Caco-2 (cell line): Measurements from ENCODE around the gene EXOSC2. TPM values are rescaled to one million over a fixed set of nuclear protein-coding genes. Genes with fewer than 3 reads are reported as not detected.

Experiments used
- Bru-seq: library from RNA; stranded (reverse); fragments of 400-500 nt; gene quantifications from one replicate; lab custom pipeline; 2021; lab: Mats Ljungman, UMichigan
- BruChase-seq, 2 experiments: library from RNA; stranded (reverse); fragments of 400-500 nt; gene quantifications; one replicate each; lab custom pipeline; 2021; lab: Mats Ljungman, UMichigan
- BruUV-seq: library from RNA; stranded (reverse); fragments of 400-500 nt; replicated peaks from 2 replicates; lab custom pipeline; 2021; lab: Mats Ljungman, UMichigan
- CTCF ChIA-PET: fragments of 300-600 bp; sonication (Branson Sonifier 250); formaldehyde crosslinking; loops from one replicate; lab custom pipeline; 2022; ENCODE audit warnings: antibody characterized with exemption; lab: Charles Lee
- POLR2A ChIA-PET: fragments of 300-600 bp; sonication (Branson Sonifier 250); formaldehyde crosslinking; loops from one replicate; lab custom pipeline; 2022; ENCODE audit warnings: antibody characterized with exemption; lab: Charles Lee
- DNase-seq, 2 experiments: peaks; one replicate each; pipeline versions ENCODE4 v3.0.0 to v3.0.0-alpha.2; 2020 to 2022
- H3K27me3 ChIP-seq: replicated peaks from 2 replicates; pipeline ENCODE4 v1.6.0; 2011; ENCODE audit warnings: low read length; ENCODE audit not compliant: control insufficient read depth, insufficient read depth
- H3K36me3 ChIP-seq: 2 replicates; pipeline ENCODE4 v1.5.1; 2011; ENCODE audit warnings: low read length; ENCODE audit not compliant: control insufficient read depth, insufficient read depth
- H3K4me1 ChIP-seq: fragments of 250-450 bp; sonication (Bioruptor Pico); 2 replicates; pipeline ENCODE4 v1.5.1; 2020; ENCODE audit warnings: mild to moderate bottlenecking
- H3K4me3 ChIP-seq: 2 replicates; pipeline ENCODE4 v1.5.1; 2011; ENCODE audit warnings: low read depth, mild to moderate bottlenecking, control low read depth, low read length
- H3K9me3 ChIP-seq: fragments of 250-450 bp; sonication (Bioruptor Pico); 2 replicates; pipeline ENCODE4 v1.5.1; 2020; ENCODE audit warnings: mild to moderate bottlenecking, moderate library complexity
- H3K27ac Mint-ChIP-seq: one replicate; pipeline ENCODE4 v1.8.0; 2022; ENCODE audit warnings: mixed read lengths; ENCODE audit not compliant: unreplicated experiment
- H3K27me3 Mint-ChIP-seq: one replicate; pipeline ENCODE4 v1.8.0; 2022; ENCODE audit warnings: mixed read lengths; ENCODE audit not compliant: insufficient read depth, unreplicated experiment
- H3K36me3 Mint-ChIP-seq: one replicate; pipeline ENCODE4 v1.8.0; 2022; ENCODE audit warnings: mild to moderate bottlenecking, mixed read lengths; ENCODE audit not compliant: insufficient read depth, unreplicated experiment
- H3K4me1 Mint-ChIP-seq: one replicate; pipeline ENCODE4 v1.8.0; 2022; ENCODE audit warnings: low read depth, mixed read lengths; ENCODE audit not compliant: unreplicated experiment
- H3K4me3 Mint-ChIP-seq: one replicate; pipeline ENCODE4 v1.8.0; 2022; ENCODE audit warnings: mild to moderate bottlenecking, moderate library complexity, mixed read lengths; ENCODE audit not compliant: unreplicated experiment
- H3K9me3 Mint-ChIP-seq: one replicate; pipeline ENCODE4 v1.8.0; 2022; ENCODE audit warnings: mixed read lengths; ENCODE audit not compliant: unreplicated experiment
- intact Hi-C: fragments of 100-400 bp; cut with micrococcal nuclease; formaldehyde crosslinking; loops from one replicate; pipeline ENCODE4 v1.10.0; 2022; ENCODE audit not compliant: unreplicated experiment
- long read RNA-seq: library from polyadenylated mRNA; stranded (forward); transcript quantifications from one replicate; pipeline ENCODE4 v2.0.0, GENCODE V29; 2022
- total RNA-seq: library from RNA; stranded (reverse); gene quantifications from 2 replicates; pipeline ENCODE4 v1.2.3, GENCODE V29; 2022
- TF ChIP-seq, protein P1 (sequence below), 2 experiments: fragments of 200-600 bp in 1 of 2; IDR thresholded peaks; 1 replicate in 1 of 2; 2 replicates in 1 of 2; pipeline versions ENCODE4 v1.5.1 to v1.8.0; 2011 to 2022; ENCODE audit warnings: antibody characterized with exemption in 1 of 2, control low read depth in 1 of 2, inconsistent platforms in 1 of 2, low read depth in 1 of 2, low read length in 1 of 2, mild to moderate bottlenecking in 1 of 2, moderate library complexity in 1 of 2; ENCODE audit not compliant: insufficient read depth in 1 of 2, severe bottlenecking in 1 of 2, unreplicated experiment in 1 of 2

EXOSC2 gene, protein sequence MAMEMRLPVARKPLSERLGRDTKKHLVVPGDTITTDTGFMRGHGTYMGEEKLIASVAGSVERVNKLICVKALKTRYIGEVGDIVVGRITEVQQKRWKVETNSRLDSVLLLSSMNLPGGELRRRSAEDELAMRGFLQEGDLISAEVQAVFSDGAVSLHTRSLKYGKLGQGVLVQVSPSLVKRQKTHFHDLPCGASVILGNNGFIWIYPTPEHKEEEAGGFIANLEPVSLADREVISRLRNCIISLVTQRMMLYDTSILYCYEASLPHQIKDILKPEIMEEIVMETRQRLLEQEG
- total RNA-seq (59.1 and 68.4 TPM in 2 replicates), Bru-seq, nascent RNA (percentile 91 among the genes with signal in this experiment), BruChase-seq, experiment 1, labeled RNA remaining after a 2-hour chase (percentile 94 among the genes with signal in this experiment), BruChase-seq, experiment 2, labeled RNA remaining after a 6-hour chase (percentile 90 among the genes with signal in this experiment)
- long read RNA-seq, transcript EXOSC2-204 (9 exons, 2,040 nt) = major isoform, 41 of 47 reads
- long read RNA-seq, partial matches to known transcripts = 0 of 47 reads
- long read RNA-seq, other reads (novel, unspliced or antisense) = 4 of 47 reads

DNA sequence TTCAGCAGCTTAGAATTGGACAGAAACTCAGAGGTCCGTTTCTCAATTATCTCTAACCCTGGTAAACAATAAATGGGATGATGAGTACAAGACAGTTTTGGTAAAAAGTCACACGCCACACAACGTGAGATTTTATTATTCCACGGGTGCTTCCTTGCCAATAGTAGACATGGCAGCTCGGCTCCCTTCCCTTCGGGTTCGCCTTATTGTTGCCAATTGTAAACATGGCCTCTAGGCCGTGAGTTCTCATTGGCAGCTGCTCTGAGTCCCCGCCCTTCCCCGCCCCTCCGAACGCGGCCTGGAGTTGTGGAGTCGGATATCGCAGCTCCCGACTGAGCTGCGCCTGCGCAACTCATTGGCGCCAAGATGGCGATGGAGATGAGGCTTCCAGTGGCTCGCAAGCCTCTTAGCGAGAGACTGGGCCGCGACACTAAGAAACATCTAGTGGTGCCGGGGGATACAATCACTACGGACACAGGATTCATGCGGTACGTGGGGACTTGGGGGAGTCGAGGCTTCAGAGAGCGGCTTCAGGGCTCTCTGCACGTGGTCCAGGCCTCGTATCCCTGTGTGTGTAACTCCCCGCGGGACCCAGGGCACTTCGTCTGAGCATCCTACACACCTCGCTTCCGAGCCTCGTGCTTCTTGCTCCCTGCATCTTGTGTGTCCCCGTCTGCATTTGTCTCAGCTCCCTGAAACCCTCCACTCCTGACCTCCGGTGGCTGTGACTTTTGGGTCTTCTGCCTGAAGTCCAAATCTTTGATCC, at the start of gene EXOSC2:
Gene EXOSC2 (plus strand): TSS at position 355 of the 766 bp plus-strand sequence. CDS start 12 bp downstream, at position 367.
- TF ChIP-seq, protein P1, sequence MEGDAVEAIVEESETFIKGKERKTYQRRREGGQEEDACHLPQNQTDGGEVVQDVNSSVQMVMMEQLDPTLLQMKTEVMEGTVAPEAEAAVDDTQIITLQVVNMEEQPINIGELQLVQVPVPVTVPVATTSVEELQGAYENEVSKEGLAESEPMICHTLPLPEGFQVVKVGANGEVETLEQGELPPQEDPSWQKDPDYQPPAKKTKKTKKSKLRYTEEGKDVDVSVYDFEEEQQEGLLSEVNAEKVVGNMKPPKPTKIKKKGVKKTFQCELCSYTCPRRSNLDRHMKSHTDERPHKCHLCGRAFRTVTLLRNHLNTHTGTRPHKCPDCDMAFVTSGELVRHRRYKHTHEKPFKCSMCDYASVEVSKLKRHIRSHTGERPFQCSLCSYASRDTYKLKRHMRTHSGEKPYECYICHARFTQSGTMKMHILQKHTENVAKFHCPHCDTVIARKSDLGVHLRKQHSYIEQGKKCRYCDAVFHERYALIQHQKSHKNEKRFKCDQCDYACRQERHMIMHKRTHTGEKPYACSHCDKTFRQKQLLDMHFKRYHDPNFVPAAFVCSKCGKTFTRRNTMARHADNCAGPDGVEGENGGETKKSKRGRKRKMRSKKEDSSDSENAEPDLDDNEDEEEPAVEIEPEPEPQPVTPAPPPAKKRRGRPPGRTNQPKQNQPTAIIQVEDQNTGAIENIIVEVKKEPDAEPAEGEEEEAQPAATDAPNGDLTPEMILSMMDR (IDR thresholded peaks at IDR 0.05; ENCODE audit: insufficient read depth in 1 of 2, low read depth in 1 of 2, low read length in 1 of 2, severe bottlenecking in 1 of 2, unreplicated experiment in 1 of 2) = no peak
- ChIA-PET CTCF (interaction anchor here (0.5 to 2.1 kb wide), 4 partner anchors 9 to 267 kb away, joined by 3 to 13 read pairs (median 10); no protein-coding TSS in a partner anchor), POLR2A (interaction anchor here (0.5 to 2.2 kb wide), 6 partner anchors 10 to 151 kb away, joined by 3 to 9 read pairs (median 3); partner anchors contain the start of gene FUBP3)
- Mint-ChIP-seq H3K27me3 (no peaks in the 10 kb centered on the region), H3K9me3 (no peaks in the 10 kb centered on the region), H3K27ac (peak within 1 kb of the TSS; percentile 92), H3K36me3 (peaks cover 55% of the 10 kb centered on the region), H3K4me1 (peaks cover 16% of the 10 kb centered on the region), H3K4me3 (peak within 1 kb of the TSS; percentile 95)
- no TSS peak for BruUV-seq
- intact Hi-C loops = loop anchor here (2.0 kb wide), 1 partner anchor 19 kb away; no protein-coding TSS in a partner anchor
- Histone ChIP-seq H3K4me3 (peak within 1 kb of the TSS; percentile 70), H3K4me1 (peaks cover 10% of the 10 kb centered on the region), H3K27me3 (no peaks in the 10 kb centered on the region), H3K9me3 (no peaks in the 10 kb centered on the region), H3K36me3 (no peaks in the 10 kb centered on the region; the same call in 1 of the 2 replicates)
- peak; percentile 91 to 99 for DNase-seq

DNA sequence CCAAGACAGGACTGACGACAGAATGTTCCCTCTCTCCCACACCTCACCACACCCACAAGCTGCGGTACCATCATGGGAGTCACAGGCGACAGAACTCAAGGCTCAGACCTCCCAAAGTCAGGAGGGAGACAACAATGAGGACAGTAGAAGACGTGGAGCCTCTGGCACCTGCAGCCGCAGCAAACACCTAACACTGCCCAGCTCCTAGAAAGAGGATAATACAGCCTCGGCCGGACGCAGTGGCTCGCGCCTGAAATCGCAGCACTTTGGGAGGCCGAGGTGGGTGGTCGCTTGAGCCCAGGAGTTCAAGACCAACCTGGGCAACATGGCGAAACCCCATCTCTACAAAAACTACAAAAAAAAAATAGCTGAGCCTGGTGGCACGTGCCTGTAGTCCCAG, 42.4 kb upstream of the EXOSC2 start:
- no peaks in the 10 kb centered on the region for H3K36me3 Mint-ChIP-seq
- DNase-seq = no peak
- peaks cover 7% of the 10 kb centered on the region for H3K9me3 Mint-ChIP-seq
- intact Hi-C loops = no loop called here
- H3K27me3 ChIP-seq = no peaks in the 10 kb centered on the region
- POLR2A ChIA-PET = interaction anchor here (0.6 kb wide), 1 partner anchor 39 kb away, joined by 3 read pairs; no protein-coding TSS in a partner anchor
- CTCF ChIA-PET = no interaction called here
- no peaks in the 10 kb centered on the region for H3K36me3 ChIP-seq
- H3K27me3 Mint-ChIP-seq = peaks cover 10% of the 10 kb centered on the region
- no peak overlapping the region for H3K4me3 ChIP-seq
- H3K9me3 ChIP-seq = no peaks in the 10 kb centered on the region
- no TSS peak for BruUV-seq
- no peaks in the 10 kb centered on the region for H3K4me1 Mint-ChIP-seq
- H3K4me3 Mint-ChIP-seq = no peak overlapping the region
- H3K4me1 ChIP-seq = no peaks in the 10 kb centered on the region
- TF ChIP-seq, protein P1 (IDR thresholded peaks at IDR 0.05; ENCODE audit: insufficient read depth in 1 of 2, low read depth in 1 of 2, low read length in 1 of 2, severe bottlenecking in 1 of 2, unreplicated experiment in 1 of 2) = no peak
- H3K27ac Mint-ChIP-seq = no peak overlapping the region
